H1 (cell line): ENCODE measurements around the gene NDNF.

ENCODE experiments used
- BACH1 ChIP-seq: IDR thresholded peaks from 2 replicates; pipeline ENCODE4 v1.6.1; 2012; ENCODE audit warnings: low read length, improper control_type of control experiment
- CHD2 ChIP-seq: IDR thresholded peaks from 2 replicates; pipeline ENCODE4 v1.6.1; 2012; ENCODE audit warnings: low read length, improper control_type of control experiment
- EZH2 ChIP-seq: fragments of 200-600 bp; sonication (generic); IDR thresholded peaks from 2 replicates; pipeline ENCODE4 v1.7.1; 2012; ENCODE audit warnings: low read depth, mild to moderate bottlenecking, moderate library complexity, low read length, inconsistent platforms; ENCODE audit not compliant: severe bottlenecking
- GABPA ChIP-seq: IDR thresholded peaks from 2 replicates; pipeline ENCODE4 v1.6.1; 2011; ENCODE audit warnings: mild to moderate bottlenecking, low read length, moderate library complexity, borderline replicate concordance; ENCODE audit not compliant: insufficient read depth
- HDAC6 ChIP-seq: IDR thresholded peaks from one replicate; pipeline ENCODE4 v1.7.1; 2012; ENCODE audit warnings: low read depth, mild to moderate bottlenecking, inconsistent platforms, low read length, moderate library complexity
- PHF8 ChIP-seq: fragments of 200-600 bp; sonication (generic); conservative IDR thresholded peaks from 2 replicates; pipeline ENCODE4 v1.7.1; 2012; ENCODE audit warnings: low read depth, mild to moderate bottlenecking, inconsistent platforms, low read length, moderate library complexity
- POLR2A ChIP-seq, 2 experiments: IDR thresholded peaks; 1 replicate in 1 of 2; 2 replicates in 1 of 2; pipeline ENCODE4 v1.6.1; 2011; ENCODE audit warnings: low read depth in 2 of 2, low read length in 2 of 2, mild to moderate bottlenecking in 2 of 2; ENCODE audit errors: control extremely low read depth in 1 of 2
- POLR2AphosphoS5 ChIP-seq: IDR thresholded peaks from 2 replicates; pipeline ENCODE4 v1.6.1; 2011; ENCODE audit warnings: low read depth, low read length
- RFX5 ChIP-seq: IDR thresholded peaks from 2 replicates; pipeline ENCODE4 v1.6.1; 2011; ENCODE audit warnings: low read depth, low read length, improper control_type of control experiment, borderline replicate concordance
- SIRT6 ChIP-seq: IDR thresholded peaks from one replicate; pipeline ENCODE4 v1.7.1; 2012; ENCODE audit warnings: low read length, inconsistent platforms
- TAF1 ChIP-seq: IDR thresholded peaks from 2 replicates; pipeline ENCODE4 v1.6.1; 2011; ENCODE audit warnings: mild to moderate bottlenecking, low read depth, low read length
- TF ChIP-seq, protein P1 (sequence below), 3 experiments: IDR thresholded peaks; 1 replicate in 2 of 3; 2 replicates in 1 of 3; pipeline versions ENCODE4 v1.5.1 to v1.6.1; 2011; ENCODE audit warnings: low read length in 3 of 3, mild to moderate bottlenecking in 3 of 3, inconsistent platforms in 2 of 3, low read depth in 1 of 3, moderate library complexity in 1 of 3; ENCODE audit not compliant: insufficient read depth in 1 of 3; ENCODE audit errors: control extremely low read depth in 1 of 3
- TF ChIP-seq, protein P2 (sequence below): IDR thresholded peaks from 2 replicates; pipeline ENCODE4 v1.6.1; 2012; ENCODE audit warnings: inconsistent platforms

DNA sequence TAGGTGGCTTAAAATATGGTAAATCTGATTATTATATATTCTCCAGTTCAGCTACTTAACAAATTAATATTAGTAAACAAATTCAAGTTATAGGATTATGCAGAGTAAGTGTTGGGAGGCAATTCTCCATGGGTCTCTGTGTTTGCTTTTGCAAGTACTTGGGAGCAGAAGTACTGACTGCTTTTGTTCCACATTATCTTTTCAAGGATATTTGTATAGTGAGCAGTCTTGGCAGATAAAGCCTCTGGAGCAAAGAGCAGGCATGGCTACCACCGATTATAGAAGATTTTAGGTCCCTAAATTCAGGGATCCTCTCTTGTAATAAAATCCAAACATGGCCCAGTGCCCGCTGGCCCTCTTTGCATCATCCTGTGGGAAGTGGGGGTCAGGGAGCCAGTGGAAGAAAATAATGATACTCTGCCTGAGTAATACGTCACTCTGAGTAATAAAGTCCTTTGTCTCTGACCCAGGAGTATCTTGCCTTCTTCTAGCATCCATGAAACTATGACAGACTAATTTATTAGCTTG is 23.2 kb downstream of the NDNF start:
- TF ChIP-seq, protein P1, sequence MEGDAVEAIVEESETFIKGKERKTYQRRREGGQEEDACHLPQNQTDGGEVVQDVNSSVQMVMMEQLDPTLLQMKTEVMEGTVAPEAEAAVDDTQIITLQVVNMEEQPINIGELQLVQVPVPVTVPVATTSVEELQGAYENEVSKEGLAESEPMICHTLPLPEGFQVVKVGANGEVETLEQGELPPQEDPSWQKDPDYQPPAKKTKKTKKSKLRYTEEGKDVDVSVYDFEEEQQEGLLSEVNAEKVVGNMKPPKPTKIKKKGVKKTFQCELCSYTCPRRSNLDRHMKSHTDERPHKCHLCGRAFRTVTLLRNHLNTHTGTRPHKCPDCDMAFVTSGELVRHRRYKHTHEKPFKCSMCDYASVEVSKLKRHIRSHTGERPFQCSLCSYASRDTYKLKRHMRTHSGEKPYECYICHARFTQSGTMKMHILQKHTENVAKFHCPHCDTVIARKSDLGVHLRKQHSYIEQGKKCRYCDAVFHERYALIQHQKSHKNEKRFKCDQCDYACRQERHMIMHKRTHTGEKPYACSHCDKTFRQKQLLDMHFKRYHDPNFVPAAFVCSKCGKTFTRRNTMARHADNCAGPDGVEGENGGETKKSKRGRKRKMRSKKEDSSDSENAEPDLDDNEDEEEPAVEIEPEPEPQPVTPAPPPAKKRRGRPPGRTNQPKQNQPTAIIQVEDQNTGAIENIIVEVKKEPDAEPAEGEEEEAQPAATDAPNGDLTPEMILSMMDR (IDR thresholded peaks at IDR 0.05; ENCODE audit: control extremely low read depth in 1 of 3, insufficient read depth in 1 of 3, low read depth in 1 of 3, low read length in 3 of 3), result no peak
- TF ChIP-seq EZH2, result no peak
- TF ChIP-seq PHF8, result no peak
- no peak for TF ChIP-seq RFX5
- TF ChIP-seq HDAC6, result no peak
- TF ChIP-seq GABPA, result no peak
- TF ChIP-seq CHD2, result no peak
- no peak for TF ChIP-seq BACH1
- TF ChIP-seq, protein P2, sequence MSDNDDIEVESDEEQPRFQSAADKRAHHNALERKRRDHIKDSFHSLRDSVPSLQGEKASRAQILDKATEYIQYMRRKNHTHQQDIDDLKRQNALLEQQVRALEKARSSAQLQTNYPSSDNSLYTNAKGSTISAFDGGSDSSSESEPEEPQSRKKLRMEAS, result no peak
- no peak for TF ChIP-seq POLR2A (IDR thresholded peaks at IDR 0.05; ENCODE audit: control extremely low read depth in 1 of 2, low read depth in 2 of 2, low read length in 2 of 2)
- no peak for TF ChIP-seq POLR2AphosphoS5
- TF ChIP-seq TAF1, result no peak
- no peak for TF ChIP-seq SIRT6
